Measurements from ENCODE around the gene RHBDL3. TPM values are rescaled to one million over a fixed set of nuclear protein-coding genes. Genes with fewer than 3 reads are reported as not detected.

The RHBDL3 gene
- total and polyA plus RNA-seq, 4 donors: 0.02 to 0.17 (median 0.05) TPM; not detected in 1

- peak within 1 kb of the TSS; percentile 73 to 96 (median 95) for H3K4me3 ChIP-seq (ENCODE audit: low read depth in 1 of 3, low read length in 3 of 3)
- peak within 1 kb of the TSS; percentile 98 to 99 for H3K9ac ChIP-seq (ENCODE audit: low read depth in 1 of 2, low read length in 2 of 2)
- peak within 1 kb of the TSS; percentile 98 to 99 for H3K27ac ChIP-seq (ENCODE audit: low read depth in 1 of 2, low read length in 2 of 2)
- WGBS: under 1% methylated on average over 47 of the region's 47 CpGs
- peaks cover 2 to 13% (median 6%) of the 10 kb centered on the region in 4 donors for H3K36me3 ChIP-seq (ENCODE audit: control insufficient read depth in 4 of 4, insufficient read depth in 3 of 4, low read depth in 1 of 4, low read length in 3 of 4)
- TF ChIP-seq TAF1 (conservative IDR thresholded peaks at IDR 0.05) (peak; percentile 83), GABPA (IDR thresholded peaks at IDR 0.05 in 1 of 2, conservative IDR thresholded peaks at IDR 0.05 in 1 of 2) (peak in 1 of 2 donors; percentile 77), MAX (IDR thresholded peaks at IDR 0.05) (peak; percentile 63), SP1 (IDR thresholded peaks at IDR 0.05) (peak; percentile 59), ZBTB33 (IDR thresholded peaks at IDR 0.05) (peak; percentile 23), HNF4G (IDR thresholded peaks at IDR 0.05) (no peak), YY1 (IDR thresholded peaks at IDR 0.05) (peak; percentile 100), HNF4A (conservative IDR thresholded peaks at IDR 0.05) (peak in 1 of 2 donors; percentile 13), JUND (IDR thresholded peaks at IDR 0.05) (no peak), REST (IDR thresholded peaks at IDR 0.05) (no peak), FOXA2 (IDR thresholded peaks at IDR 0.05) (no peak), RXRA (IDR thresholded peaks at IDR 0.05) (peak in 1 of 2 donors; percentile 51), NR2F2 (IDR thresholded peaks at IDR 0.05) (no peak), EGR1 (IDR thresholded peaks at IDR 0.05; ENCODE audit: low read depth in 2 of 2) (peak; percentile 65 to 67)
- H3K4me1 ChIP-seq (ENCODE audit: control insufficient read depth in 4 of 4, insufficient read depth in 4 of 4, low read length in 3 of 4): peaks cover 7 to 31% (median 14%) of the 10 kb centered on the region in 4 donors
- peak; percentile 94 for DNase-seq (ENCODE audit: low spot score)
- H3K9me3 ChIP-seq (ENCODE audit: control insufficient read depth in 4 of 4, low read length in 3 of 4): no peaks in the 10 kb centered on the region
- H3K27me3 ChIP-seq (ENCODE audit: control insufficient read depth in 4 of 4, insufficient read depth in 4 of 4, low read length in 3 of 4): no peaks in the 10 kb centered on the region
Observed at GRCh38 chr17:32349854-32350665, 84.4 kb downstream of the RHBDL3 start, which contains the start of gene ZNF207. ZNF207 (plus strand) TSS chr17:32350157; CDS start chr17:32350286, 129 bp downstream.

DNA sequence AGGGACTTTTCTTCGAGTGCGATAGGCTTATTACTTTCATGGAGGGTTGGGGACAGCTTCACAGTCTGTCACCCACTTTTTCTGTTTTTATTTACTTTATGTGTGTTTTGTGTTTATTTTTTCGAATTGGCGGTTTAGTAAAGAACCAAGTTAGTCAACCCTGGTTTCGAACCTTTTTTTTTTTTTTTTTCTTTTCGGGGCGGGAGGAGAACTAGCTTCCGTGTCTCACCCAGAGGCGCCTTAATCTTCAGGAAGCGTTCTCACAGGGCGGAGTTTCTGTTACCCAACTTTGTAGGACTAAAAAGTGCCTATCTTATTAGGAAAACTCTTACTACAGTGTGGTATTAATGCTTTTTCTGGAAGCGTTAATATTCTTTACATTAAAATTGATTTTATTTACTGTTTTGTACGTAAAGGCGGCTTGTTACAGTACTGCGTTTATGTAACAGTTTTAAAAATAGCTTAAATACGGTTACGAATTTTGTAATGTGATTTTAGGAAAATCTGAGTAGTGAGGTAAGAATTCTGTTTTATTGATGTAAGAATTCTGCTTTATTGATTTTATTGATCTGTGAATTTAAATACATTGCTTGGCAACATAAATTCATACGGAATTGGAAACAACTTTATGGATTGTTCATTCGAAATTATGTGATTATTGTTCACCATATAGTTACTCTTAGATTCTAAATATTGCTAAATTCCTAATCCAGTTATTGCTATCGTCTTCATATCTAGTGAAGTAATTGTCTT lies 85.2 kb downstream of the RHBDL3 start:
- no peak for TF ChIP-seq JUND (IDR thresholded peaks at IDR 0.05)
- TF ChIP-seq, protein P1, sequence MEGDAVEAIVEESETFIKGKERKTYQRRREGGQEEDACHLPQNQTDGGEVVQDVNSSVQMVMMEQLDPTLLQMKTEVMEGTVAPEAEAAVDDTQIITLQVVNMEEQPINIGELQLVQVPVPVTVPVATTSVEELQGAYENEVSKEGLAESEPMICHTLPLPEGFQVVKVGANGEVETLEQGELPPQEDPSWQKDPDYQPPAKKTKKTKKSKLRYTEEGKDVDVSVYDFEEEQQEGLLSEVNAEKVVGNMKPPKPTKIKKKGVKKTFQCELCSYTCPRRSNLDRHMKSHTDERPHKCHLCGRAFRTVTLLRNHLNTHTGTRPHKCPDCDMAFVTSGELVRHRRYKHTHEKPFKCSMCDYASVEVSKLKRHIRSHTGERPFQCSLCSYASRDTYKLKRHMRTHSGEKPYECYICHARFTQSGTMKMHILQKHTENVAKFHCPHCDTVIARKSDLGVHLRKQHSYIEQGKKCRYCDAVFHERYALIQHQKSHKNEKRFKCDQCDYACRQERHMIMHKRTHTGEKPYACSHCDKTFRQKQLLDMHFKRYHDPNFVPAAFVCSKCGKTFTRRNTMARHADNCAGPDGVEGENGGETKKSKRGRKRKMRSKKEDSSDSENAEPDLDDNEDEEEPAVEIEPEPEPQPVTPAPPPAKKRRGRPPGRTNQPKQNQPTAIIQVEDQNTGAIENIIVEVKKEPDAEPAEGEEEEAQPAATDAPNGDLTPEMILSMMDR (IDR thresholded peaks at IDR 0.05; ENCODE audit: low read depth, low read length, missing input control): no peak
- no peak for TF ChIP-seq NR2F2 (IDR thresholded peaks at IDR 0.05)
- TF ChIP-seq HNF4G (IDR thresholded peaks at IDR 0.05): no peak
- no peak for TF ChIP-seq GABPA (IDR thresholded peaks at IDR 0.05 in 1 of 2, conservative IDR thresholded peaks at IDR 0.05 in 1 of 2)
- TF ChIP-seq RAD21 (IDR thresholded peaks at IDR 0.05): no peak
- TF ChIP-seq HNF4A (conservative IDR thresholded peaks at IDR 0.05): no peak
- TF ChIP-seq RXRA (IDR thresholded peaks at IDR 0.05): no peak
- no peak for TF ChIP-seq REST (IDR thresholded peaks at IDR 0.05)
- TF ChIP-seq SP1 (IDR thresholded peaks at IDR 0.05): no peak
- TF ChIP-seq YY1 (IDR thresholded peaks at IDR 0.05): no peak
- no peak for TF ChIP-seq TAF1 (conservative IDR thresholded peaks at IDR 0.05)
- Histone ChIP-seq H3K4me1 (ENCODE audit: control insufficient read depth in 4 of 4, insufficient read depth in 4 of 4, low read length in 3 of 4) (peaks cover 9 to 38% (median 18%) of the 10 kb centered on the region in 4 donors), H3K36me3 (ENCODE audit: control insufficient read depth in 4 of 4, insufficient read depth in 3 of 4, low read depth in 1 of 4, low read length in 3 of 4) (peaks cover 2 to 20% (median 9%) of the 10 kb centered on the region in 4 donors), H3K27me3 (ENCODE audit: control insufficient read depth in 4 of 4, insufficient read depth in 4 of 4, low read length in 3 of 4) (no peaks in the 10 kb centered on the region), H3K4me3 (ENCODE audit: low read depth in 1 of 3, low read length in 3 of 3) (peak overlapping the region; percentile 73 to 96 (median 95)), H3K9ac (ENCODE audit: low read depth in 1 of 2, low read length in 2 of 2) (peak overlapping the region; percentile 98 to 99), H3K27ac (ENCODE audit: low read depth in 1 of 2, low read length in 2 of 2) (peak overlapping the region; percentile 98 to 99), H3K9me3 (ENCODE audit: control insufficient read depth in 4 of 4, low read length in 3 of 4) (no peaks in the 10 kb centered on the region)
- under 1% methylated on average over 20 of the region's 20 CpGs for WGBS
- DNase-seq (ENCODE audit: low spot score): no peak
